CD8-positive, alpha-beta memory T cell (primary cell): ENCODE results near the gene SPATA1. TPM values are rescaled to one million over a fixed set of nuclear protein-coding genes. Genes with fewer than 3 reads are reported as not detected.

Experiments used
- CTCF ChIA-PET: fragments of 350-600 bp; sonication (Branson Sonifier 250); formaldehyde crosslinking; loops from one replicate; lab custom pipeline; 2021; ENCODE audit warnings: antibody characterized with exemption; lab: Charles Lee
- POLR2A ChIA-PET: fragments of 350-600 bp; sonication (Branson Sonifier 250); formaldehyde crosslinking; loops from one replicate; lab custom pipeline; 2021; ENCODE audit warnings: antibody characterized with exemption; lab: Charles Lee
- DNase-seq, 5 donors: peaks; one replicate each; pipeline versions ENCODE4 v3.0.0 to v3.0.0-alpha.2; 2020 to 2022; ENCODE audit warnings: mixed read lengths in 1 of 5
- H3K27ac ChIP-seq: one replicate; pipeline ENCODE4 v1.7.0; 2013; ENCODE audit warnings: low read depth, mild to moderate bottlenecking, low read length, moderate library complexity
- H3K27me3 ChIP-seq: 2 replicates; pipeline ENCODE4 v1.7.0; 2013; ENCODE audit warnings: low read length, mild to moderate bottlenecking; ENCODE audit not compliant: insufficient read depth, poor library complexity, severe bottlenecking
- H3K36me3 ChIP-seq: 2 replicates; pipeline ENCODE4 v1.7.0; 2013; ENCODE audit warnings: mild to moderate bottlenecking, low read length, moderate library complexity; ENCODE audit not compliant: insufficient read depth
- H3K4me1 ChIP-seq: 2 replicates; pipeline ENCODE4 v1.7.0; 2013; ENCODE audit warnings: mild to moderate bottlenecking, low read length, moderate library complexity; ENCODE audit not compliant: insufficient read depth
- H3K4me3 ChIP-seq: 2 replicates; pipeline ENCODE4 v1.7.0; 2013; ENCODE audit warnings: mild to moderate bottlenecking, low read length
- H3K9me3 ChIP-seq: 2 replicates; pipeline ENCODE4 v1.7.0; 2013; ENCODE audit warnings: mild to moderate bottlenecking, low read length
- H3K27ac Mint-ChIP-seq, 8 donors: one replicate each; pipeline ENCODE4 v1.8.0; 2020 to 2021; ENCODE audit warnings: mixed read lengths in 8 of 8, mild to moderate bottlenecking in 6 of 8, inconsistent platforms in 3 of 8, moderate library complexity in 3 of 8
- H3K27me3 Mint-ChIP-seq, 2 donors: one replicate each; pipeline ENCODE4 v1.8.0; 2020 to 2021; ENCODE audit warnings: mixed read lengths in 2 of 2, mild to moderate bottlenecking in 1 of 2, moderate library complexity in 1 of 2
- H3K36me3 Mint-ChIP-seq, 3 donors: one replicate each; pipeline ENCODE4 v1.8.0; 2020 to 2021; ENCODE audit warnings: mixed read lengths in 3 of 3, inconsistent platforms in 1 of 3, mild to moderate bottlenecking in 1 of 3
- H3K4me1 Mint-ChIP-seq, 3 donors: one replicate each; pipeline ENCODE4 v1.8.0; 2020 to 2021; ENCODE audit warnings: mixed read lengths in 3 of 3, inconsistent platforms in 1 of 3, mild to moderate bottlenecking in 1 of 3
- H3K4me3 Mint-ChIP-seq, 7 donors: one replicate each; pipeline ENCODE4 v1.8.0; 2020 to 2021; ENCODE audit warnings: mixed read lengths in 7 of 7, mild to moderate bottlenecking in 6 of 7, moderate library complexity in 4 of 7, inconsistent platforms in 2 of 7
- H3K9me3 Mint-ChIP-seq, 5 donors: one replicate each; pipeline ENCODE4 v1.8.0; 2020 to 2022; ENCODE audit warnings: mixed read lengths in 5 of 5, mild to moderate bottlenecking in 3 of 5, moderate library complexity in 2 of 5, inconsistent platforms in 1 of 5
- polyA plus RNA-seq: library from polyadenylated mRNA; unstranded; fragments of 300-500 nt; fragmentation: Illumina TruSeq; gene quantifications from one replicate; pipeline ENCODE4 v1.2.3, GENCODE V29; 2021
- total RNA-seq, 2 experiments: library from RNA; stranded (reverse); gene quantifications; one replicate each; pipeline ENCODE4 v1.2.3, GENCODE V29; 2021

The SPATA1 gene
- total and polyA plus RNA-seq, 3 experiments from 2014 or later: 0.55 to 0.69 TPM; not detected in 1

GRCh38 chr1:84598418-84598817 is 92.2 kb downstream of the SPATA1 start:
- Histone ChIP-seq H3K27me3 (no peaks in the 10 kb centered on the region), H3K36me3 (no peaks in the 10 kb centered on the region), H3K4me1 (no peaks in the 10 kb centered on the region), H3K9me3 (no peaks in the 10 kb centered on the region), H3K27ac (no peak overlapping the region), H3K4me3 (no peak overlapping the region)
- Mint-ChIP-seq H3K36me3 (no peaks in the 10 kb centered on the region), H3K27me3 (peaks cover 0 to 5% of the 10 kb centered on the region in 2 donors), H3K27ac (no peak overlapping the region), H3K4me3 (no peak overlapping the region), H3K9me3 (peaks cover 0 to 3% (median 0%) of the 10 kb centered on the region in 5 donors), H3K4me1 (no peaks in the 10 kb centered on the region)
- DNase-seq: no peak
- CTCF ChIA-PET: no interaction called here
- POLR2A ChIA-PET: no interaction called here

GRCh38 chr1:84598846-84599741 is 92.9 kb downstream of the SPATA1 start:
- Histone ChIP-seq H3K4me1 (no peaks in the 10 kb centered on the region), H3K9me3 (no peaks in the 10 kb centered on the region), H3K4me3 (no peak overlapping the region), H3K27me3 (no peaks in the 10 kb centered on the region), H3K27ac (no peak overlapping the region), H3K36me3 (no peaks in the 10 kb centered on the region)
- peaks cover 0 to 1% (median 0%) of the 10 kb centered on the region in 3 donors for H3K36me3 Mint-ChIP-seq
- no peak for DNase-seq
- H3K27me3 Mint-ChIP-seq: peaks cover 0 to 5% of the 10 kb centered on the region in 2 donors
- peaks cover 0 to 8% (median 3%) of the 10 kb centered on the region in 5 donors for H3K9me3 Mint-ChIP-seq
- H3K4me1 Mint-ChIP-seq: no peaks in the 10 kb centered on the region
- H3K4me3 Mint-ChIP-seq: no peak overlapping the region
- CTCF ChIA-PET: no interaction called here
- POLR2A ChIA-PET: interaction anchor here (0.7 kb wide), 1 partner anchor 74 kb away, joined by 3 read pairs; no protein-coding TSS in a partner anchor
- H3K27ac Mint-ChIP-seq: no peak overlapping the region

DNA sequence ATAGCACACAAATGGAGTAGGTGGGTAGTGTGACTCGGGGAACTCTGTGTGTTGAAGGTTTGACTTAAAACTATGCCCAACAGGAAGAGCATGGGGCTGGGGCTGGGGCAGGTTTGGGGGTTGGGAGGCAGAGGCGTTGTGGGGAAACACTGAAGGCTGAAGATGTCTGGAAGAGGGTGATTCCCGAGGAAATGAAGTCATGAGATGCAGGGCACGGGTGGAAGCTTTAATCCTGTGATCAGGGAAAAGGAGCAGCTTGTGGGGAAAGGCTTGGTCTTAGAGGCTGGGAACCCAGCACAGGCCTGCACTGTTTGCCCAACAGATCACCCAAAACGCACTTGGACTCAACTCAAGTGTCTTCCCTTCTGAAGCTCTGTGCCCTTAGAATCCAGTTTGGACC is 94.6 kb downstream of the SPATA1 start:
- Histone ChIP-seq H3K9me3 (peaks cover 15% of the 10 kb centered on the region), H3K4me1 (no peaks in the 10 kb centered on the region), H3K27ac (no peak overlapping the region), H3K4me3 (no peak overlapping the region), H3K27me3 (no peaks in the 10 kb centered on the region), H3K36me3 (no peaks in the 10 kb centered on the region)
- Mint-ChIP-seq H3K9me3 (peaks cover 10 to 25% (median 19%) of the 10 kb centered on the region in 5 donors), H3K27ac (no peak overlapping the region), H3K4me3 (no peak overlapping the region), H3K27me3 (peaks cover 0 to 5% of the 10 kb centered on the region in 2 donors), H3K4me1 (no peaks in the 10 kb centered on the region), H3K36me3 (peaks cover 1 to 16% (median 2%) of the 10 kb centered on the region in 3 donors)
- no peak for DNase-seq
- ChIA-PET CTCF (no interaction called here), POLR2A (no interaction called here)

DNA sequence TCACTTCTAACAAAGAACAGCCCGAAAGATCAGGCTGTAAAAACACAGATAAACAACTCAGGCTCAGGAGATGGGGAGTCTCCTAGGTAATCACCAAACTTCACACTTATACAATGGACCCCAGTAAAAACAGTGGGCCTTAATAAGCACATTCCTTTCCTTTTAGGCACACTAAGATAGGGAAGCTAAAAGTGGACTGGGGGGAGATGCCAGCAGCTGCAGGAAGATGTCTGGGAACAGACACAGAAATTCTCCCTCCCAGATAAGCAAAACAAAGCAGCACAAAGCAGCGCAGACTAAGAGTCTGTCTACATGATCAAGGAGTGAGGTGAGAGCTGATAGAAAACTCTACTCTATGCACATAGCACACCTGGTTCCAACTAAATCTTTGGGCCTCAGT is 97.0 kb downstream of the SPATA1 start:
- Histone ChIP-seq H3K27me3 (no peaks in the 10 kb centered on the region), H3K4me1 (no peaks in the 10 kb centered on the region), H3K36me3 (no peaks in the 10 kb centered on the region), H3K9me3 (peaks cover 16% of the 10 kb centered on the region), H3K4me3 (no peak overlapping the region), H3K27ac (no peak overlapping the region)
- no peak overlapping the region for H3K4me3 Mint-ChIP-seq
- peaks cover 3 to 14% of the 10 kb centered on the region in 2 donors for H3K27me3 Mint-ChIP-seq
- no peak overlapping the region for H3K27ac Mint-ChIP-seq
- peaks cover 21 to 35% (median 29%) of the 10 kb centered on the region in 5 donors for H3K9me3 Mint-ChIP-seq
- H3K36me3 Mint-ChIP-seq: peaks cover 2 to 24% (median 3%) of the 10 kb centered on the region in 3 donors
- ChIA-PET CTCF (interaction anchor here (0.9 kb wide), 1 partner anchor 8 kb away, joined by 4 read pairs; no protein-coding TSS in a partner anchor), POLR2A (no interaction called here)
- no peak for DNase-seq
- no peaks in the 10 kb centered on the region for H3K4me1 Mint-ChIP-seq

GRCh38 chr1:84603941-84604830 is 98.0 kb downstream of the SPATA1 start:
- Mint-ChIP-seq H3K36me3 (peaks cover 2 to 24% (median 3%) of the 10 kb centered on the region in 3 donors), H3K27me3 (peaks cover 3 to 14% of the 10 kb centered on the region in 2 donors), H3K4me1 (no peaks in the 10 kb centered on the region), H3K4me3 (no peak overlapping the region), H3K27ac (no peak overlapping the region), H3K9me3 (peaks cover 21 to 35% (median 29%) of the 10 kb centered on the region in 5 donors)
- Histone ChIP-seq H3K9me3 (peaks cover 16% of the 10 kb centered on the region), H3K4me1 (no peaks in the 10 kb centered on the region), H3K27me3 (no peaks in the 10 kb centered on the region), H3K4me3 (no peak overlapping the region), H3K36me3 (no peaks in the 10 kb centered on the region), H3K27ac (no peak overlapping the region)
- ChIA-PET CTCF (no interaction called here), POLR2A (no interaction called here)
- DNase-seq: no peak

DNA sequence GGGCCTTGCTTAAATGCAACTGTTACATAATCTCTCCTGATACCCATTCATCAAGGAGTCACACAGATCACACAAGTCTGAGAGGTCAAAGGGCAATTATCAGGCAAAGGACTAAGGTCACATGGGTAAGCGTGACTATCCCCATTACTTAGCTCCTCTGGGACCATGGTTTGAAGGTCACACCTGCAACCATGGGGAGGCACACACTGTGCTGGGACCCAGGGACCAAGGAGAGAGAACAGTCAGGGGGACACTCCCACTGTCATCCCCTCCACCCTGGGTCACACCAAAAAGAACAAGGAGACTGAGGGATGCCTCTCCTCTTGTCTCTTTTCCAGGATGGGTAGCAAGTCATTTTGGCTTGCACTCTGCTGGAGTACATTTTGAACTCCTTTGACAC is 99.0 kb downstream of the SPATA1 start:
- ChIA-PET CTCF (interaction anchor here (1.5 kb wide), 1 partner anchor 10 kb away, joined by 3 read pairs; no protein-coding TSS in a partner anchor), POLR2A (no interaction called here)
- Mint-ChIP-seq H3K36me3 (peaks cover 2 to 24% (median 3%) of the 10 kb centered on the region in 3 donors), H3K27ac (no peak overlapping the region), H3K4me1 (no peaks in the 10 kb centered on the region), H3K4me3 (no peak overlapping the region), H3K9me3 (peaks cover 21 to 35% (median 29%) of the 10 kb centered on the region in 5 donors), H3K27me3 (peaks cover 3 to 14% of the 10 kb centered on the region in 2 donors)
- no peak for DNase-seq
- Histone ChIP-seq H3K27ac (no peak overlapping the region), H3K4me1 (no peaks in the 10 kb centered on the region), H3K36me3 (no peaks in the 10 kb centered on the region), H3K27me3 (no peaks in the 10 kb centered on the region), H3K4me3 (no peak overlapping the region), H3K9me3 (peaks cover 16% of the 10 kb centered on the region)

DNA sequence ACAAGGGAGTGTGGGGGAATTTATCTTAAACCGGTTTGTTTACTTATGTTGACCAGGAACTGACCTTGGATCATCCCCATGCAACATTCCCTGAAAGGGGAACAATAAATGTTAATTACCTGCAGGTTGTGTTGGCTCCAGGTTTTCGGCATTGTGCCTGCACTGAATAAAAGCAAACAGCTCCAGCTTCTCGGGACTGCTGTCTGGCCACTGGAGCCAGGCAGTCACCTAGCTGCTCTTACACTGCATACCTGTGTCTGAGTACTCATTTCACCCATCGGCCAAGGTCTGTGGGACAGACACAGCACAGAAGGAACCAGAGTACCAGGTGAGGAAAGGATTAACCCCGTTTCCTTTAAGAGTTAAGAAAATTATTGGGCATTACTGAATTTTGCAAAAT is 100.8 kb downstream of the SPATA1 start:
- CTCF ChIA-PET: no interaction called here
- peaks cover 16% of the 10 kb centered on the region for H3K9me3 ChIP-seq
- Mint-ChIP-seq H3K36me3 (peaks cover 2 to 28% (median 3%) of the 10 kb centered on the region in 3 donors), H3K9me3 (peaks cover 21 to 35% (median 29%) of the 10 kb centered on the region in 5 donors), H3K27ac (no peak overlapping the region), H3K4me1 (peaks cover 0 to 7% (median 7%) of the 10 kb centered on the region in 3 donors), H3K4me3 (peak overlapping the region in 1 of 7 donors; percentile 20), H3K27me3 (peaks cover 3 to 14% of the 10 kb centered on the region in 2 donors)
- no peaks in the 10 kb centered on the region for H3K27me3 ChIP-seq
- H3K4me3 ChIP-seq: no peak overlapping the region
- H3K4me1 ChIP-seq: no peaks in the 10 kb centered on the region
- POLR2A ChIA-PET: no interaction called here
- DNase-seq: no peak
- H3K27ac ChIP-seq: no peak overlapping the region
- no peaks in the 10 kb centered on the region for H3K36me3 ChIP-seq
